Hair follicular keratinocyte (primary cell): ENCODE measurements around the gene AFF2. TPM values are rescaled to one million over a fixed set of nuclear protein-coding genes. Genes with fewer than 3 reads are reported as not detected.

Experiments used
- total RNA-seq: library from RNA; depleted of rRNA; stranded (reverse); fragments of >200 nt; gene quantifications from 2 replicates; pipeline ENCODE4 v1.2.3, GENCODE V29; 2015

The AFF2 gene
- total RNA-seq: not detected in 2 replicates

DNA sequence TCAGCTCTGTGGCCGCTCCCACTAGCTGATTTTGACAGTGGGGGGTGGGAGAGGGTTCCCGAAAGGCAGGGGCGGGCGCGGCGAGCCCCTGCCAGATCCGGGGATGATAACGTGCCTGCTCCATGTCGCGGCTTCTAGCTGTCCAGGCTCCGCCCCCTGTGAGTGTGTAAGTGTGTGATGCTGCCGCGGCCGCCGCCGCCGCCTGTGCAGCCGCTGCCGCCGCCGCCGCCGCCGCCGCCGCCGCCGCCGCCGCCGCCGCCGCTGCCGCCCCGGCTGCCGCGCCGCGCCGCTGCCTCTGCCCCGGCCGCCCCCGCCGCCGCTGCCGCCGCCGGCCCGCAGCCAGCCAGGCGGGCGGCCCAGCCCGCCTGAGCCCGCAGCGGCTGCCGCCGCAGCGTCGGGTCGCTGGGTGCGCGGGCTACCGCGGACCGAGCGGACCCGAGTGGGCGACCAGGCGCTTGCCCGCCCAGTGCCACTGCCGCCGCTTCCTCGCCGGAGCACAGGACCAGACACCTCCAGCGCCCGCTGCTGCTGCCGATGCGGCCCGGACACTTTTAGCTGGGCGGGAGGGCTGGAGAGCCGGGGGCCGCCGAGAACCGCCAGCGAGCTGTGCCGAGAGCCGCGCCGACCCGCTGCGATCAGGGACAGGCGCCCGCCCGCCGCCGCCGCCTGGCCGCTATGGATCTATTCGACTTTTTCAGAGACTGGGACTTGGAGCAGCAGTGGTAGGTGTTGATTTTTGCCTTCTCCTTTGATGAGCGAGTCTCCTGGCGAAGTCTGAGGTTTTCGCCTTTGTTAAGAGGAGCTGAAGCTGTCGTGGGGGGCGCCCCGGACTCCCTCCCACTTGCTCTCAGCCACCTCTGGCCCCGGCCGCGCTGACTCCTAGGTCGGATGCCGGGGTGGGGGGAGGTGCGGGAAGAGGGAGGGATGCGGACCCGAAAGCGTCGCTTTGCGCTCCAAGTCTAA, at the start of gene AFF2:
Gene AFF2, plus strand, starts transcription at position 195 of the 963 bp plus-strand sequence. Its CDS starts 481 bp downstream, at position 676.

